ENCODE data around the gene CLHC1. TPM values are rescaled to one million over a fixed set of nuclear protein-coding genes. Genes with fewer than 3 reads are reported as not detected.

CLHC1 gene
- total RNA-seq, 1 experiment from 2014 or later = 9.2 TPM

GRCh38 chr2:55142518-55142917 lies 89.6 kb downstream of the CLHC1 start:
- no peak overlapping the region for H2BK120ac ChIP-seq (ENCODE audit: low read depth, low read length, poor library complexity, severe bottlenecking)
- no peaks in the 10 kb centered on the region for H3K27me3 ChIP-seq (ENCODE audit: insufficient read depth, low read length)
- no peak overlapping the region for H2AK5ac ChIP-seq (ENCODE audit: insufficient read length, low read length)
- no peak overlapping the region for H3T11ph ChIP-seq (ENCODE audit: low read length)
- H4K8ac ChIP-seq (replicated peaks; ENCODE audit: insufficient read length, low read depth, low read length) = no peak overlapping the region
- H3K23ac ChIP-seq (ENCODE audit: insufficient read length, low read depth, low read length) = no peak overlapping the region
- H4K20me1 ChIP-seq (ENCODE audit: control insufficient read depth, insufficient read depth, insufficient read length) = no peaks in the 10 kb centered on the region
- H3K9ac ChIP-seq (ENCODE audit: extremely low read depth, insufficient read length, low read length) = no peak overlapping the region
- no peak overlapping the region for H3K4ac ChIP-seq (ENCODE audit: low read depth, low read length)
- no peak overlapping the region for H3K27ac ChIP-seq (ENCODE audit: insufficient read length, low read depth, low read length)
- no peak overlapping the region for H3K4me3 Mint-ChIP-seq
- H2BK12ac ChIP-seq (ENCODE audit: insufficient read length, low read depth, low read length) = no peak overlapping the region
- peaks cover 21 to 32% of the 10 kb centered on the region in 2 experiments for H3K4me1 Mint-ChIP-seq
- no peak for DNase-seq
- no peak overlapping the region for H3K14ac ChIP-seq (ENCODE audit: insufficient read depth, low read length)
- no peak overlapping the region for H4K5ac ChIP-seq (ENCODE audit: insufficient read length, low read depth, low read length)
- no peaks in the 10 kb centered on the region for H3K79me1 ChIP-seq (ENCODE audit: insufficient read depth, low read depth, low read length, poor library complexity, severe bottlenecking)
- no peak overlapping the region for H2BK5ac ChIP-seq (ENCODE audit: insufficient read length, low read length)
- H3K27me3 Mint-ChIP-seq (ENCODE audit: low read depth) = no peaks in the 10 kb centered on the region; the same call in 1 of the 2 replicates
- no CpG with 5 or more reads among the region's 2 CpGs for WGBS (ENCODE audit: extremely low coverage, insufficient read length, low lambda C conversion rate)
- no peak overlapping the region for H3K18ac ChIP-seq (ENCODE audit: insufficient read length, low read depth, low read length)
- no peaks in the 10 kb centered on the region for H3K23me2 ChIP-seq (ENCODE audit: insufficient read length, low read depth, low read length, poor library complexity, severe bottlenecking)
- no peak overlapping the region for H2AFZ ChIP-seq (ENCODE audit: low read length)
- H4K91ac ChIP-seq (ENCODE audit: insufficient read length, low read depth, low read length) = no peak overlapping the region
- peaks cover 3% of the 10 kb centered on the region; the same call in 1 of the 2 replicates for H3K4me1 ChIP-seq (ENCODE audit: insufficient read depth, low read length)
- no peaks in the 10 kb centered on the region for H3K79me2 ChIP-seq (ENCODE audit: insufficient read depth, low read length)
- no peaks in the 10 kb centered on the region for H3K9me3 ChIP-seq (ENCODE audit: control insufficient read depth, low read depth, low read length)
- TF ChIP-seq CTCF (conservative IDR thresholded peaks at IDR 0.05) = no peak
- no peak overlapping the region for H3K27ac Mint-ChIP-seq
- H3K36me3 Mint-ChIP-seq (ENCODE audit: insufficient read depth in 1 of 3, low read depth in 3 of 3) = no peaks in the 10 kb centered on the region
- no peak overlapping the region for H3K56ac ChIP-seq (ENCODE audit: insufficient read length, low read depth, low read length)
- H3K9me3 Mint-ChIP-seq = no peaks in the 10 kb centered on the region; a peak in 1 of 5 replicates
- H2BK15ac ChIP-seq (ENCODE audit: low read depth, low read length) = no peak overlapping the region
- no peak overlapping the region for H2BK20ac ChIP-seq (ENCODE audit: low read depth, low read length, poor library complexity, severe bottlenecking)
- no peak overlapping the region for H3K4me2 ChIP-seq (ENCODE audit: insufficient read depth, insufficient read length, low read length)

Data from H9 (cell line).